GM18909 (cell line): Measurements from ENCODE around the gene KRT81.

Source experiments
- ATAC-seq: cut with Tn5 transposase; IDR thresholded peaks from one replicate; pipeline ENCODE4 v1.9.1; 2021; ENCODE audit warnings: mild to moderate bottlenecking; ENCODE audit not compliant: unreplicated experiment, poor library complexity

The KRT81 gene

GRCh38 chr12:52291267-52291935 is at the start of gene KRT81:
Gene KRT81, minus strand, starts transcription at chr12:52291534. Its CDS starts 69 bp downstream, at chr12:52291465.
- no peak for ATAC-seq

GRCh38 chr12:52338241-52338960 is 47.1 kb upstream of the KRT81 start:
- no peak for ATAC-seq

DNA sequence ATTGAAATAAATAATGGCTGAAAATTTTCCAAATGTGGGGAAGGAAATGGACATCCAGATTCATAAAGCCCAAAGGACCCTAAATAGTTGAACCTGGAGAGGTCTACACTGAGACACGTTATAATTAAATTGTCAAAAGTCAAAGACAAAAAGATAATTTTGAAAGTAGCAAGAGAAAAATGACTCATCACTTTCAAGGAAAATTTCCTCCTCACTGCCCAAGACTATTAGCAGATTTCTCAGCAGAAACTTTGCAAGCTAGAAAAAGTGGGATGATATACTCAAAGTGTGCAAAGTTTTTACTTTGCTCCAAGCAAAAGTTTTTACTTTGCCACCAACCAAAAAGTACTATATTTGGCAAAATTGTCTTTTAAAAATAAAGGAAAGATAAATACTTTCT is 45.7 kb upstream of the KRT81 start:
- ATAC-seq, result no peak

DNA sequence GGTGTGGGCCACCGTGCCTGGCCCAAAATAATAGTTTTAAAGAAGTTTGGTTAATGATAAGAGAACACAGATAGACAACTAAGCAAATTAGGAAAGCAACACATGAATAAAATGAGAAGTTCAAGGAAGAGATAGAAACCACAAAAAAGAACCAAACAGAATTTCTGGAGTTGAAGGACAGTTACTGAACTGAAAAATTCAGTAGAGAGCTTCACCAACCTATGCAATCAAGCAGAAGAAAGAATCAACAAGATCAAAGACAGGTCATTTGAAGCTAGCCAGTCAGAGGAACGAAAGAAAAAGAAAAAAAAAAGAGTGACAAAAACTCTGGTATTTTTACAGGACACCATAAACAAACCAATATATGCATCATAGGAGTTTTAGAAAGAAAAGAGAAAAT is 45.3 kb upstream of the KRT81 start:
- ATAC-seq, result no peak

GRCh38 chr12:52335598-52336262 is 44.4 kb upstream of the KRT81 start:
- no peak for ATAC-seq

GRCh38 chr12:52334185-52334584 is 42.9 kb upstream of the KRT81 start:
- ATAC-seq, result no peak

DNA sequence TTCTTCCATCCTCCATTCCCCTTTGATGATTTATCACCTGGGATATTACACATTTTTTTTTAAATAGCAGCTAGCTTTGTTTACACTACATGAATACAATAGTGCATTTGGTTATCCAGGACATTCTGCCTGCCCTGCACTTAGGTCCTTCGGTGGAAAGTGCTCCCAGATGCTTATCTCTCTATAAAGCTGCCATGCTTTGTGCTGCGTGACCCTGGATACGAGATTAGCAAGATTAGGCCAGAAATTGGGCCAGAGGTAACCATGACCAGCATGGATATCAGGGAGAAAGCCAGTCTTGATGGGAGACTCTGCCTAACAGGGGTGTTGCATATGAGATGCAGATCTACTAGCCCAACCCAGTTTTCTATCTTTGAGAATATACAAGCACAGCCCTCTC is 42.0 kb upstream of the KRT81 start:
- no peak for ATAC-seq

DNA sequence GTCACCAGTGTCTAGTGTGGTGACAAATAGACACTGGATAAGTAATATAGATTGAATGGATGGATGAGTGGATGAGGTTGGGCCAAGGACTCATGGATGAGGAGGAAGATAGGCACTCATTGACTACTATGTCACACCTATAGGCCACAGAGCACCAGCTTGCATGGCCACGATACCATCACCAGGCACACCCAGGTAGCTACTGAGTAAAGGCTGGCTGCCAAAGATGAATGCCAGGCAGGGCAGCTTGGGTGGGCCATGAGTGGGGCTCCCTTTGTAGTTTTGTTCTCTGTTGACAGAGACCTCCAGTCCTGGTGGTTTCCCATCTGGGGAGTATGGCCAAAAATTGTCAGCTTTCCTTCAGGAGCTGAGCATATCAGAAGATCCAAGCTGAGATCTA is 41.0 kb upstream of the KRT81 start:
- ATAC-seq, result no peak

DNA sequence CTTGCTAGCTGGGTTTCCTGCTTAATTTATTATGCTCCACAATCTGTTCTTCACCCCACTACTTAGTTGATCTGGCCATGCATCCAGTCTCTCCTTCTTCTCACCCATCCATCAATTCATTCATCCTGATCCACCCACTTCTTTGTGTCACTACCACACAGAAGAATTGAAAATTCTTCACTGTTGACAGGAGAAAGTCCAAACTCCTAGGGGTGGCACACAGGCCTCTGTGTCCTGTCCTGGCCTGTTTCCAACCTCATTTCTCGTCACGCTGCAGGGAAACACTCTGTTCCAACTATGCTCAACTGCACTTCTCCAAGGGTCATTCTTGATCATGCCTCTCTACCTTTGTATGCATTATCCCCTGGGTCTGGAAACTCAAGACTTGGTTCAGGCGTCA is 40.5 kb upstream of the KRT81 start:
- no peak for ATAC-seq

DNA sequence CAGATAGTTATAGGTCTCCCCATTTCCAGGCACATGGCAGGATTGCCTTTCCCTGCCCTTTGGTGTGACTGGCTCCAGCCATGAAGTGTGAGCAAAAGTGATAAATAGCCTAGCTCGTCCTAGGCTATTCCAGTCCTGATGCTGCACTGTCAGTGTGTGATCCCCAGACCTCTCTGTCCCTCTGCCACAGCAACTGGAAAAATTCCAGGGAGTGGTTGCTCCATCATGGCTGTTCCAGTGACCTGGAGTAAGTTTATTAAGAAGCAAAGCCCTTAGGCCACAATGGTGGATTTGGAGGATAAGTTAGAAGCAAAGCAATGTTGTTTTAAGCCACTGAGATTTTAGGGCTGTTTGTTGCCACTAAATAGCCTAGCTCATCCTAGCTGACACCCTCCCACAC is 39.7 kb upstream of the KRT81 start:
- ATAC-seq, result no peak

DNA sequence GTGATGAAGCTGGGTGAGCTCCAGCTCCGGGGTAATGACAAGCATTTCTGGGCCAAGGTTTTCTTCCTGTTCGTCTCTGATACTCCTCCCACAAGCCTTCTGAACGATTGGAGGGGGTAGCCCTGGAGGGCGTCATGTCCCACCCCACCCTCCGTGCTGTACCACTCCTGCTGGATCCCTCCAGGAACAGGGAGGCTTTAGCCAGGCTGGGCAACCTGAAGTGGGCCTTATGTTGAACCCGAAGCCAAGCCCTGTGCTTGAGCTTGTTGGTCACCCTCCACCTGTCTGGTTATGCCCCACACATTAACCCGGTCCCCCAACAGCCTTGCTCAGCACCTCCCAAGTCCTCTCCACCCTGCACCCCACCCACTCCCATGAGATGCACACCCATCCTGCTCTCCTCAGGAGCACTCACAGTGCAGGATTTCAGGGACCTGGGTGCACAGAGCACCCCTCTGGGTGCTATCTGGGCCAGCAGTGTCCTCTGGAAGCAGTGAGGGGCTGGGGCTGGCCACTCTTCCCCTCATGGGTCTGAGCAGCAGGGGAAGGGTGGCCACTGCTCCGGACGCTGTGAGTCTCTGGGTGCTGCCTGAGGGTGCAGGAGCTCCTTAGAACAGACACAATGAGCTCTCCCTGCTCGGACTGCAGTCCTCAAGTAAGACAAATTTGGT is 36.6 kb upstream of the KRT81 start:
- peak; percentile 20 for ATAC-seq

DNA sequence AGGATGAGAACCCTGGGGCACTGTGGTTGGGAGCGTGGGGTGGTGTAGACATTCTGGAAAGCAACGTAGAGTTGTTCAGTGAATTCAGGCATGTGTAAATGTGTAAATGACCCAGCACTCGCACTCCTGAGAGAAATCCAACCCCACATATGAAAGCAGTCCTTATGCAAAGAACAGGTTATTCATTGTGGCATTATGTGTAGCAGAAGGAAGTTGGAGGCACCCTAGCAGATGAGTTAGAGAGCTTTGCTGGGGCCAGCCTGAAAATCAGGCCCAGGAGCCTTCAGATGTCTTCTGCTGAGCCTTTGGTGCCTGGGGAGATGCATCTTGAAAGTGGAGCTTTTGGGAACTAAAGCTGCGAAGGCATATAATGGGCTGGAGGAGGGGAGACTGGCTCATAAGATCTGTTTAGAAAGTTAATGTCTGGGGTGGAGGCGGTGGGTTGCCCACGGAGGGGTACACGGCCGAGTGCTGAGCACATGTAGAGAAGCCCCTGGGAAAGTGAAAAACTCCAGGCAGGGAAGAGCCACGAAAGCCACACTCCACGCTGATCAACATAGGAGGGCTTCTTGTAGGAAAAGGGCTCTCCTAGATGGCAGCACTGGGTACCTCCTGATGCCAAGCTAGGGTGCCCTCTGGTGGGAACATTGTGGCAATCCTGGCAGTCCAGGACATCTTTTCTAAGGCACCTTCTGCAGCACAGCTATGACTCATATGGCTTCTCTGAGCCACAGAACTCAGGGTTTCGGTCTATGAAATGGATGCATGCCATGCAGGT is 35.9 kb upstream of the KRT81 start:
- peak; percentile 90 for ATAC-seq

DNA sequence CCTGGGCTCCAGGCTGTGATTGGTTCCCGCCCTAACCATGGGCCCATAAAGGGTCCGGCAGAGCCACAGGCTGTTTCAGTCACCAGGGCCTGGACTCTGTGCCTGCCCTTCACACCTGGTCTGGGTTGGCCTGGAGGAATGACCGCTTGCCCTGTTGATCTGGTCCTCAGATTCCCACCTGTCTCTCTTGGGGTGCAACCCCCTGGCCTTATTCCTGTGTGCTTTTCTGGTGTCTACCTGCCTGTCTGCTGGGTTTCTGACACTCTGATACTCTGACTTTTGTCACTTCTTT is 32.8 kb upstream of the KRT81 start:
- no peak for ATAC-seq

DNA sequence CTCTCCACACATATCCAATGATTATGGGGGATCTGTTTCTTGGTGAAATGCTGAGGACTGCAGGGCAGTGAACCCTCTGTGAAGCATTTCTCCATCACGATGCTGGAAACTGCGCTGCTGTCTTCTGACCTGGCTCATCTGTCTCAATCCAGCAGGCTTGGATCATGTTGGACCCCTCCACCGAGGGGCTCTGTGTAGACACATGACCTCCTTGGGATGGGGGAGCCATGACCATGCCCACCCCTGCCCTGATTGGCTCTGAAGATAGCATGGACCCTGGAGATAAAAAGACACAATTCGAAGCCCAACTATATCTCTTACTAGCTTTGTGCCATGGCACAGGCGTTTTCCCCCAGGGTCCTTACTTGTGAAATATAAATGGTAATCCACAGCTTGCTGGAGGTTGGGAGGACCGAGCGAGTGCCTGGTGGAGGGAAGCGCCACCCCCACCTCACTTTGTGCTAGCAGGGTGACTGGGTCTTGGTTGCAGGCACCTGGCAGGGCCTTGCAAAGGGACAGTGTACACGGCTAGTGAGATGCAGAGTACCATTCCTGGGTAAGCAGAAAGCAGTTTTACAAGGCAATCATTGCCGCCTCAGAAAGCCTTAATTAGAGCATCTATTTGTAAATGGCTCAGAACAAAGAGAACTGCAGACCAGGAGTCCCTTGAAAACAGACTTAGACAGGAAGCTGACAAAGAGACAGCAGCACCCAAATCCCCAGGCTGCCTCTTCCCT is 32.2 kb upstream of the KRT81 start:
- no peak for ATAC-seq

DNA sequence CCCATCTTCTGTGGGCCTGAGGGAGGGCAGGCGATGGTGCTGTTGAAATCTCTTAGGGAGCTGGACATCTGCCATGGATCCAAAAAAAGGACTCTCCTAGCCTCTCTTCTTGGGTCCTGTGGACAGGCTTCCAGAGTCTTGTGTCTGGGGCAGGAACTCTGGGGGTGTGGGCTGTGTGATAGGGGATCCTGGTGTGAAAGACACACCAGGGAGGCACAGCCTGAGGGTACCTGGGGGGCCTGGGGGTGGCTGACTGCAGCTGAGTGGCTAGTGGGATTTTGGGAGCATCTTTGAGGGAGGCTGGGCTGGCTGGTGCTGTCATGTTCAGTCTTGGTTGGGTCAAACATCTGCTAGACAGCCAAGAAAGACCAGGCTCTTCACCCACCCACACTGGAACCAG is 31.7 kb upstream of the KRT81 start:
- no peak for ATAC-seq

- no peak for ATAC-seq
These were observed 30.7 kb upstream of the KRT81 start for GRCh38 chr12:52322069-52322468.

GRCh38 chr12:52321418-52321817 is 30.1 kb upstream of the KRT81 start:
- ATAC-seq, result no peak

DNA sequence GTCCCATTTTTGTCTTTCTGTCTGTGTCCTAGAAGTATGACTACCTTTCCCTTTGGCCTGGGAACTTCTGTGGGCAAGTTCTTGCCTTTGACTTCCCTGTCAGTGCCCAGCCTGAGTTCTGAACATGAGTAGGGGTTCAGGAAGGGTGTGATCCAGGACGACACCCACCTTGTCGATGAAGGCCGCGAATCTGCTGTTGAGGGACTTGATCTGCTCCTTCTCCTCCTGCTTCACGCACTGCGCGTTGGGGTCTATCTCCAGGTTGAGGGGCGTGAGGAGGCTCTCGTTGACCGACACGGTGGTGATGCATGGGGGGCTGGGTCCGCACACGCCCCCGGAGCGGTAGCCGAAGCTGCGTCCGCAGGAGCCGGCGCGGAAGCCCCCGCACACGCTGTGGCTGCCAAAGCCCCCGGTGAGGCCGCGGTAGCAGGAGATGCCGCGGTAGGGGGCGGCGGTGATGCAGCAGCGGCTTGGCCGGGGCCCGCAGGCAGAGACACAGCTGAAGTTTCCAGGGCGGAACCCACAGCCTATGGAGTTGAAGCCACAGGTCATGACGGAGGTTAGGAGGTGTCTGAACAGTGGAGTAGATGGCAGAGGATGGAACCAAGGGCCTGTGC is 29.6 kb upstream of the KRT81 start, which contains the start of gene KRT83:
Gene KRT83 (minus strand): TSS at position 615 of the 617 bp plus-strand sequence. CDS start 63 bp downstream, at position 552.
- ATAC-seq, result no peak

DNA sequence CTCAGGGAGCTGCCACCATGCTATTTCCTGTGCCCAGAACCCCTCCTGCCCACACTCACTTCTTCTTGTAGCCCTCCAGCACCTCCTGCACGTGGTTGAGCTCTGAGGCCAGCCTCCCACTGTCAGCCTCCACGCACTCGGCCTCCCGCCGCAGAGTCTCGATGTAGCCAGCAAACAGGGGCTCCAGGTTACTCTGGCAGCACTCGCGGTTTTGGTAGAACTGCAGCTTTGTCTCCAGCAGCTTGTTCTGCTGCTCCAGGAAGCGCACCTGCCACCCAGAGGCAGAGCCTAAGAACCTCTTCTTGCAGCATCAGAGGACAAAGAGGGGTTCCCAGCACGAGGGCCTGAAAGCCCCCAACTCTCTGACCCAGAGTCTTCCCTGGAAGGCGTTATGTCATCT is 27.8 kb upstream of the KRT81 start:
- no peak for ATAC-seq
